Epithelial cell of prostate (primary cell): Measurements from ENCODE around the gene MAML2.
"Not testable (repeated sequence)": the region's sequence is repeated elsewhere in the genome, so short reads cannot be mapped to it uniquely, and the experiment has no call there.

ENCODE experiments used
- DNase-seq: peaks from one replicate; pipeline ENCODE4 v3.0.0-alpha.2; 2011; ENCODE audit warnings: low read depth, low spot score
- H3K27ac ChIP-seq: fragments of 450-650 bp; 2 replicates; pipeline ENCODE4 v1.5.1; 2017; ENCODE audit warnings: mild to moderate bottlenecking

Gene MAML2

GRCh38 chr11:96276836-96277235 lies 66.2 kb downstream of the MAML2 start:
- no peak for DNase-seq
- H3K27ac ChIP-seq, result no peak overlapping the region

GRCh38 chr11:96275801-96276594 lies 67.0 kb downstream of the MAML2 start:
- H3K27ac ChIP-seq, result peak overlapping the region; percentile 30
- no peak for DNase-seq

- no peak for DNase-seq
- no peak overlapping the region for H3K27ac ChIP-seq
Measured at GRCh38 chr11:96273507-96273906, 69.5 kb downstream of the MAML2 start.

GRCh38 chr11:96272529-96273222 lies 70.3 kb downstream of the MAML2 start:
- no peak for DNase-seq
- H3K27ac ChIP-seq, result peak overlapping the region; percentile 5

GRCh38 chr11:96271777-96272176 lies 71.2 kb downstream of the MAML2 start:
- no peak for DNase-seq
- no peak overlapping the region for H3K27ac ChIP-seq

- not testable (repeated sequence) for DNase-seq, H3K27ac ChIP-seq
Measured at GRCh38 chr11:96271352-96271751, 71.6 kb downstream of the MAML2 start.

GRCh38 chr11:96268527-96268926 lies 74.5 kb downstream of the MAML2 start:
- not testable (repeated sequence) for H3K27ac ChIP-seq, DNase-seq

GRCh38 chr11:96267496-96268032 lies 75.4 kb downstream of the MAML2 start:
- peak overlapping the region; percentile 20 for H3K27ac ChIP-seq
- no peak for DNase-seq

GRCh38 chr11:96267001-96267495 lies 75.9 kb downstream of the MAML2 start:
- DNase-seq, result no peak
- H3K27ac ChIP-seq, result peak overlapping the region; percentile 20

GRCh38 chr11:96265972-96266371 lies 77.0 kb downstream of the MAML2 start:
- no peak overlapping the region for H3K27ac ChIP-seq
- DNase-seq, result no peak

- DNase-seq, result no peak
- no peak overlapping the region for H3K27ac ChIP-seq
Measured at GRCh38 chr11:96265220-96265737, 77.7 kb downstream of the MAML2 start.

GRCh38 chr11:96264364-96264763 lies 78.6 kb downstream of the MAML2 start:
- no peak overlapping the region for H3K27ac ChIP-seq
- DNase-seq, result no peak

GRCh38 chr11:96263238-96263763 lies 79.7 kb downstream of the MAML2 start:
- peak; percentile 48 for DNase-seq
- H3K27ac ChIP-seq, result peak overlapping the region; percentile 23

- DNase-seq, result no peak
- no peak overlapping the region for H3K27ac ChIP-seq
Measured at GRCh38 chr11:96260532-96260931, 82.5 kb downstream of the MAML2 start.

- no peak for DNase-seq
- peak overlapping the region; percentile 58 for H3K27ac ChIP-seq
Measured at GRCh38 chr11:96260067-96260511, 82.9 kb downstream of the MAML2 start.

- DNase-seq, result peak; percentile 66
- H3K27ac ChIP-seq, result peak overlapping the region; percentile 58
Measured at GRCh38 chr11:96259134-96259830, 83.7 kb downstream of the MAML2 start.

- H3K27ac ChIP-seq, result peak overlapping the region; percentile 58
- DNase-seq, result no peak
Measured at GRCh38 chr11:96257972-96258934, 84.7 kb downstream of the MAML2 start.

GRCh38 chr11:96257036-96257435 lies 86.0 kb downstream of the MAML2 start:
- DNase-seq, result no peak
- no peak overlapping the region for H3K27ac ChIP-seq
